NCI-H2227 (cell line): ENCODE measurements around the gene ZBTB38.

Source experiments
- DNase-seq: peaks from one replicate; lab custom pipeline; 2025; ENCODE audit not compliant: unreplicated experiment; lab: John Stamatoyannopoulos, UW

Gene ZBTB38, protein sequence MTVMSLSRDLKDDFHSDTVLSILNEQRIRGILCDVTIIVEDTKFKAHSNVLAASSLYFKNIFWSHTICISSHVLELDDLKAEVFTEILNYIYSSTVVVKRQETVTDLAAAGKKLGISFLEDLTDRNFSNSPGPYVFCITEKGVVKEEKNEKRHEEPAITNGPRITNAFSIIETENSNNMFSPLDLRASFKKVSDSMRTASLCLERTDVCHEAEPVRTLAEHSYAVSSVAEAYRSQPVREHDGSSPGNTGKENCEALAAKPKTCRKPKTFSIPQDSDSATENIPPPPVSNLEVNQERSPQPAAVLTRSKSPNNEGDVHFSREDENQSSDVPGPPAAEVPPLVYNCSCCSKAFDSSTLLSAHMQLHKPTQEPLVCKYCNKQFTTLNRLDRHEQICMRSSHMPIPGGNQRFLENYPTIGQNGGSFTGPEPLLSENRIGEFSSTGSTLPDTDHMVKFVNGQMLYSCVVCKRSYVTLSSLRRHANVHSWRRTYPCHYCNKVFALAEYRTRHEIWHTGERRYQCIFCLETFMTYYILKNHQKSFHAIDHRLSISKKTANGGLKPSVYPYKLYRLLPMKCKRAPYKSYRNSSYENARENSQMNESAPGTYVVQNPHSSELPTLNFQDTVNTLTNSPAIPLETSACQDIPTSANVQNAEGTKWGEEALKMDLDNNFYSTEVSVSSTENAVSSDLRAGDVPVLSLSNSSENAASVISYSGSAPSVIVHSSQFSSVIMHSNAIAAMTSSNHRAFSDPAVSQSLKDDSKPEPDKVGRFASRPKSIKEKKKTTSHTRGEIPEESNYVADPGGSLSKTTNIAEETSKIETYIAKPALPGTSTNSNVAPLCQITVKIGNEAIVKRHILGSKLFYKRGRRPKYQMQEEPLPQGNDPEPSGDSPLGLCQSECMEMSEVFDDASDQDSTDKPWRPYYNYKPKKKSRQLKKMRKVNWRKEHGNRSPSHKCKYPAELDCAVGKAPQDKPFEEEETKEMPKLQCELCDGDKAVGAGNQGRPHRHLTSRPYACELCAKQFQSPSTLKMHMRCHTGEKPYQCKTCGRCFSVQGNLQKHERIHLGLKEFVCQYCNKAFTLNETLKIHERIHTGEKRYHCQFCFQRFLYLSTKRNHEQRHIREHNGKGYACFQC (N-terminal part only)

DNA sequence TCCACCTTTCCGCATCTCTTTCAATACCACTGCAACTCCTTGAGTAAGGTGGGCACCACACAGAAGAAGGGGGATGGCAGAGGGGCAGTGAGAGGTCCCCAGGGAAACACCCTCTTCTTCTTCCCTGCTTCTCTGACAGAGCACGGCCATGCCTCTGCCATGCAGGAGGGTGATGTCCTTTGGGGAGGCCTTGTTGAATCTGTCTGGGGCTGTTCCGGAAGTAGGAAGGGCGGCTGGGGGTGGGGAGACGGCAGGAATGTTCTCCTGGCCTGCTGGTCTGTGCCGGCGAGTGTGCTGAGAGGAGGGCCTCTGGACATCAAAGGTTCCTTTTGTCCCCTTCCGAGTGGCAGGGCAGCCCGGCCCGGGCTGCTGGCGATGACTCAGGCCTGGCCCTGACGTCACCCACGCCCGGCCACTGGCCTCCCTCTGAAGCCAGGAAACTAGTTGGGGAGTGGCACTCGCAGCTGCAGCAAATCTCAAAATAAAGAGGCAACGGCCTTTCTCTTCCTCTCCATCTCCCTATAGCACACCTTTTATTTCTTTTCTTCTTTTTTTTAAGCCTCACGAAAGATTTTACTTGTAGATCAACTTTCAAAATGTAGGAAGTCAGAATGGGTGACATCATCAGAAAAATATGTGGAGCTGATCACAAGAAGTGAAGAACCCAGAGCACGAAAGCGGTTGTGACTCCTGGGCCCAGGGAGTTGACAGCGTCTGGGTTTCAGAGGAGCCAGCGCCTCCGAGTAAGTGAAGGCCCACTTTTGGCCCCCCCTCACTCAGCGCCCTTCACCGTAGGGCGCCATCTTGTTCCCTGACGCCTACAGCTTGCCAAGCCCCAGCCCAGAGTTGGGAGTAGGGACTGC is at the start of gene ZBTB38:
Gene ZBTB38 (plus strand): TSS at position 443 of the 863 bp plus-strand sequence. CDS start 73,885 bp downstream, outside the sequence.
- DNase-seq = no peak

DNA sequence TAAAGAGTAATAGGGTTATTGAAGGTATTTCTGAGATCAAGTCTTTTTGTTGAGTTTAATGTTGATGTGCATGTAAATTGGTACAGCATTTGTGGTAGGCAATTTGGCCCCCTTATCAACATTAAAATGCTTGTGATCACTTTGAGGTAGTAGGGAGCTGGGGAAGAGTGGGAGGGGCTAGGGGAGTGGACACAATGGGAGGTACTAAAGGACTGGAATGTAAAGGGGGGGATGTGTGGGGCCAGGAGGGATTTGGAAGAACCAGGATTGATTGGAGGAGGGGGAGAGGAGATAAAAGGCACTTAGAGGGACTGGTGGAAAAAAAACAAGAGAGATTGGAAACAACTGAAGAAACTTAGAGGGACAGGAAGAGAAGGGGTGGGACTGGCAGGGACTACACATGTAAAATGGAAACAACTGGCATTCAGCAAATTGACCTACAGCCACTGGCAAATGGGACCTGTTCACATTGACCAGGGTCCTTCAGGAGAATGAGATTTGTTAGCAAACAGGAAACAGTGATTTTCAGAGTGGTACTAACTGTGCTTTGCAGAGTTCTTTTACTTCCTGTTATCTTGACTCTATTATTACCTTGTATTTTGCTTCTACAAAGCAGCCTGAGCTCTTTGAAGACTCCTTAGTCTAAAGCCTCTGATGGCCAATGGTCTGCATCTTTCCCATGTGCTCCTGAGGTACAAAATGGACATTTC is 47.8 kb upstream of the ZBTB38 start:
- DNase-seq = no peak

GRCh38 chr3:141321109-141321497 is 47.2 kb upstream of the ZBTB38 start:
- DNase-seq = no peak

GRCh38 chr3:141323936-141324704 is 44.2 kb upstream of the ZBTB38 start:
- DNase-seq = no peak

DNA sequence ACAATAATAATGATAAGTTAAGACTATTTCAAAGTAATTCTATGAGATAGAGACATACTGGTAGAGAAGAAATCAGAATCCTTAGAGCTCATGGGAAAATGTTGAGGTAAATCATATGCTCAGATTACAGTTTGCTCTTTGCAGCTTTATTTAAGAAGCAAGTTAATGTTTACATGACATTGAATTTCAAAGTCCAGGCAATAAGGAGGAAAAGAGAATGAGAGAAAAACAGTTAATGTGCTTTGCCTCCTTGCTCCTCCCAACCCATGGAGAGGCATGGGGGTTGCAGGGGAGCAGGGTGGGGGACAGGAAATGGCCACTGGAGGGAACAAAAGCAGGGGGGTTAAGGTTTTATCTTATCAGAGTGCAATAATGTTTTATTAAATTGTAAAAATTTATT is 42.2 kb upstream of the ZBTB38 start:
- no peak for DNase-seq

GRCh38 chr3:141326626-141327025 is 41.7 kb upstream of the ZBTB38 start:
- DNase-seq = no peak

GRCh38 chr3:141328286-141329166 is 39.8 kb upstream of the ZBTB38 start:
- no peak for DNase-seq

DNA sequence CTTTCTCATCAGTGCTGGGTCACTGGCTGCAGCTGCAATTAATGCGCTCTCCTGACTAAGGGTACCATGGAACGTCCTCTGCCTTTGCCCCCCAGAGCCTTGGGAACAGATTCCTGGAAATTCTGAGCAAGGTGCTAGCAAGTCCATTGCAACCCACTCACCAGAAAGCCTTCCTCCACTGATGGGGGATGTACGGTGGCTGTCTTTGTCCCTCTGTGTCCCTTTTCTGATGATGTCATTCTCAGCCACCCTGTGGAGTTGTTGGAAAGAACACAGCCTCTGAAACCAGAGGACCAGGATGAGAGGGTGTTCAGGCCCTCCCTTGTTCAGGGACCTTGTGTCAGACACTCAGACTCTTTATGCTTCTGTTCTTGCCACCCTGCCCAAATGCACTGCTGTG is 38.1 kb upstream of the ZBTB38 start:
- DNase-seq = no peak

DNA sequence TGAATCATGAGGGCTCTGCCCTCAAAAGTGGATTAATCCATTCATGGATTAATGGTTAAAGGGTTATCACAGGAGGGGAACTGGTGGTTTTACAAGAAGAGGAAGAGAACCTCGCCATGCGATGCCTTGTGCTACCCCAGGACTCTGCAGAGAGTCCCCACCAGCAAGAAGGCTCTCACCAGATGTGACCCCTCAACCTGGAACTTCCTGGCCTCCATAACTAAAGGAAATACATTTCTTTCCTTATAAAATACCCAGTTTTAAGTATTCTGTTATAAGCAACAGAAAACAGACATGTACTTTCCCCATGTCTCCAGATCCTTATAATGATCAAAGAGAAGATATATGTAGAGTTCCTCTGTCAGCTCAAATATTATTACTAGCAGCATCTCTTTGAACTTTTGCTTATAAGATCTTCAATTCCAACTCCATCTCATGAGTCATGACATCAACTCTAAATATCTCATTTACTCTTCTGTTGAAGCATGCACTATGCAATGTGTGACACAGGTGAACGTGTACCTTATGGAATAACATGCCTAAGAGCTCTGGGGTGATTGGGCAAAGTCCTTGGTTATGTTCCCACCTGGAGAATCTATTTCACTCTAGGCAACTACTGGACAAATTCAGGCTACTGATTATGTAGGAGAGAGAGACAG is 37.5 kb upstream of the ZBTB38 start:
- DNase-seq = no peak

GRCh38 chr3:141331377-141332318 is 36.7 kb upstream of the ZBTB38 start:
- DNase-seq = peak; percentile 21

- DNase-seq = no peak
Measured at GRCh38 chr3:141332416-141332815, 35.9 kb upstream of the ZBTB38 start.

GRCh38 chr3:141333836-141334626 is 34.3 kb upstream of the ZBTB38 start:
- no peak for DNase-seq

DNA sequence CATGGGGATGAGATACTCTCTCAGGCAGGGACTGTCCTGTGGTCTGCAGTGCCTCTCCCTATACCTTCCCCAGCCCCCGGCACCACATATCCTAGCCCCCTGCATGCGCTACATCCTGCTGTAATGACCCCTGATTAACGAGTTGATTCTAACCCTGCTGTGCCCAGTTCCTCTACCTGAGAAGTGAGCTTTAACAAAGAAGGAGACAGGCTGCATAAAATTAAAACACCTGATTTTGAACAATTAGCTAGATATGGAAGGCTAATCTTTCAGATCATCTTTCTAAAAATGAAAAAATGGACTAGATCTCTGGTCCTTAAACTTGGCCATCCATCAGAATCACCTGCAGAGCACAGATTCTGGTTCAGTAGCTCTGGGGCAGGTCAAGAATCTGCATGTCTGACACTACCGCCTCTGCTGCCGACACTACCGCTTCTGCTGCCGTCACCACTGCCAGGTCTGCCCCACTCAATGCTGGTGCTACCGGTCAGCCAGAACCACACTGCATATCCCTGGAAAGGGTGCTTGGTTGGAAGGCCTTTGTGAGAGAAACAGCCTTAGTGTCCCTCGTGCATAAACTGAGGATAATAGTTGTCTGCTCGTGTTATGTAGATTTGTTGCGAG is 33.6 kb upstream of the ZBTB38 start:
- no peak for DNase-seq

- no peak for DNase-seq
Measured at GRCh38 chr3:141335531-141336061, 32.7 kb upstream of the ZBTB38 start.
